ENCODE data around the gene C2CD2L. TPM values are rescaled to one million over a fixed set of nuclear protein-coding genes. Genes with fewer than 3 reads are reported as not detected.

Gene C2CD2L
- total RNA-seq, 2 donors from 2014 or later: 2.4 to 3.1 TPM

DNA sequence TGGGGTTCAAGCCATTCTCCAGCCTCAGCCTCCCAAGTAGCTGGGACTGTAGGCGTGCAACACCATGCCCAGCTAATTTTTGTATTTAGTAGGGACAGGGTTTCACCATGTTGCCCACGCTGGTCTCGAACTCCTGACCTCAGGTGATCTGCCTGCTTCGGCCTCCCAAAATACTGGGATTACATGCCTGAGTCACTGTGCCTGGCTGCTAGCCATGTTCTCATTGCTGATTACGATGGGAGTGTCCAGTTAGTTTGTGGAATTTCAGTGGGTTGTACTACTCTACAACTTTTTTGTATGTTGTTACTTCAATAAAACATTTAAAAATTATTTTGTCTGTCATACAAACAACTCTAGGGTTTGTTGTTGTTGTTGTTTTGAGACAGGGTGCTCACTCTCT is 44.4 kb upstream of the C2CD2L start:
- no peak overlapping the region for H3K4me3 ChIP-seq (ENCODE audit: low read length)
- DNase-seq: no peak
- TF ChIP-seq CTCF (conservative IDR thresholded peaks at IDR 0.05): no peak
- no peak overlapping the region for H3K4me3 Mint-ChIP-seq
- H3K36me3 ChIP-seq (ENCODE audit: control insufficient read depth, insufficient read depth, low read length): no peaks in the 10 kb centered on the region
- H3K27me3 ChIP-seq (ENCODE audit: control insufficient read depth, insufficient read depth, low read length, poor library complexity, severe bottlenecking): no peaks in the 10 kb centered on the region
- H3K9ac ChIP-seq (ENCODE audit: extremely low read depth, low read length, poor library complexity, severe bottlenecking): no peak overlapping the region
- H3K27me3 Mint-ChIP-seq (ENCODE audit: insufficient read depth): no peaks in the 10 kb centered on the region
- H3K27ac ChIP-seq (ENCODE audit: low read depth, low read length): no peak overlapping the region
- no peak overlapping the region for H3K27ac Mint-ChIP-seq
- no peaks in the 10 kb centered on the region for H3K4me1 ChIP-seq (ENCODE audit: control insufficient read depth, insufficient read depth, low read length)
- peaks cover 8% of the 10 kb centered on the region for H3K4me1 Mint-ChIP-seq
- peaks cover 6% of the 10 kb centered on the region for H3K36me3 Mint-ChIP-seq (ENCODE audit: low read depth)
- 95 to 100% methylated on average over 3 to 5 of the region's 5 CpGs for WGBS, 2 experiments (ENCODE audit: insufficient coverage in 1 of 2, insufficient read length in 1 of 2)
- peaks cover 6% of the 10 kb centered on the region for H3K9me3 Mint-ChIP-seq
- no peaks in the 10 kb centered on the region for H3K9me3 ChIP-seq (ENCODE audit: control insufficient read depth, low read length)

GRCh38 chr11:119065369-119065768 is 41.8 kb upstream of the C2CD2L start:
- Histone ChIP-seq H3K36me3 (ENCODE audit: control insufficient read depth, insufficient read depth, low read length) (peaks cover 10% of the 10 kb centered on the region), H3K9ac (ENCODE audit: extremely low read depth, low read length, poor library complexity, severe bottlenecking) (no peak overlapping the region), H3K4me3 (ENCODE audit: low read length) (no peak overlapping the region), H3K27me3 (ENCODE audit: control insufficient read depth, insufficient read depth, low read length, poor library complexity, severe bottlenecking) (no peaks in the 10 kb centered on the region), H3K27ac (ENCODE audit: low read depth, low read length) (no peak overlapping the region), H3K9me3 (ENCODE audit: control insufficient read depth, low read length) (no peaks in the 10 kb centered on the region), H3K4me1 (ENCODE audit: control insufficient read depth, insufficient read depth, low read length) (no peaks in the 10 kb centered on the region)
- Mint-ChIP-seq H3K27ac (no peak overlapping the region), H3K9me3 (no peaks in the 10 kb centered on the region), H3K4me3 (no peak overlapping the region), H3K4me1 (peaks cover 5% of the 10 kb centered on the region), H3K36me3 (ENCODE audit: low read depth) (peaks cover 11% of the 10 kb centered on the region), H3K27me3 (ENCODE audit: insufficient read depth) (no peaks in the 10 kb centered on the region)
- TF ChIP-seq CTCF (conservative IDR thresholded peaks at IDR 0.05): peak; percentile 70
- 57 to 64% methylated on average over 4 of the region's 4 CpGs for WGBS, 2 experiments (ENCODE audit: insufficient coverage in 1 of 2, insufficient read length in 1 of 2)
- peak; percentile 74 for DNase-seq

GRCh38 chr11:119067371-119068222 is 39.5 kb upstream of the C2CD2L start, which contains the start of gene VPS11:
TSS of gene VPS11 (plus strand) at chr11:119067818. CDS start at chr11:119067824, 6 bp downstream.
- H3K9me3 ChIP-seq (ENCODE audit: control insufficient read depth, low read length): no peaks in the 10 kb centered on the region
- Mint-ChIP-seq H3K4me3 (peak within 1 kb of the TSS; percentile 96), H3K27ac (peak within 1 kb of the TSS; percentile 98), H3K4me1 (peaks cover 5% of the 10 kb centered on the region), H3K27me3 (ENCODE audit: insufficient read depth) (no peaks in the 10 kb centered on the region), H3K36me3 (ENCODE audit: low read depth) (peaks cover 24% of the 10 kb centered on the region), H3K9me3 (no peaks in the 10 kb centered on the region)
- 0 to 1% methylated on average over 33 to 49 of the region's 49 CpGs for WGBS, 2 experiments (ENCODE audit: insufficient coverage in 1 of 2, insufficient read length in 1 of 2)
- peak within 1 kb of the TSS; percentile 95 for H3K4me3 ChIP-seq (ENCODE audit: low read length)
- H3K4me1 ChIP-seq (ENCODE audit: control insufficient read depth, insufficient read depth, low read length): no peaks in the 10 kb centered on the region
- peak within 1 kb of the TSS; percentile 90 for H3K9ac ChIP-seq (ENCODE audit: extremely low read depth, low read length, poor library complexity, severe bottlenecking)
- H3K27me3 ChIP-seq (ENCODE audit: control insufficient read depth, insufficient read depth, low read length, poor library complexity, severe bottlenecking): no peaks in the 10 kb centered on the region
- peaks cover 26% of the 10 kb centered on the region for H3K36me3 ChIP-seq (ENCODE audit: control insufficient read depth, insufficient read depth, low read length)
- peak; percentile 98 for DNase-seq
- peak within 1 kb of the TSS; percentile 57 for H3K27ac ChIP-seq (ENCODE audit: low read depth, low read length)
- TF ChIP-seq CTCF (conservative IDR thresholded peaks at IDR 0.05): no peak

Measured in endodermal cell (in vitro differentiated cells).